ENCODE results near the gene CWF19L1.
"Not testable (repeated sequence)": the region's sequence is repeated elsewhere in the genome, so short reads cannot be mapped to it uniquely, and the experiment has no call there.

The CWF19L1 gene

DNA sequence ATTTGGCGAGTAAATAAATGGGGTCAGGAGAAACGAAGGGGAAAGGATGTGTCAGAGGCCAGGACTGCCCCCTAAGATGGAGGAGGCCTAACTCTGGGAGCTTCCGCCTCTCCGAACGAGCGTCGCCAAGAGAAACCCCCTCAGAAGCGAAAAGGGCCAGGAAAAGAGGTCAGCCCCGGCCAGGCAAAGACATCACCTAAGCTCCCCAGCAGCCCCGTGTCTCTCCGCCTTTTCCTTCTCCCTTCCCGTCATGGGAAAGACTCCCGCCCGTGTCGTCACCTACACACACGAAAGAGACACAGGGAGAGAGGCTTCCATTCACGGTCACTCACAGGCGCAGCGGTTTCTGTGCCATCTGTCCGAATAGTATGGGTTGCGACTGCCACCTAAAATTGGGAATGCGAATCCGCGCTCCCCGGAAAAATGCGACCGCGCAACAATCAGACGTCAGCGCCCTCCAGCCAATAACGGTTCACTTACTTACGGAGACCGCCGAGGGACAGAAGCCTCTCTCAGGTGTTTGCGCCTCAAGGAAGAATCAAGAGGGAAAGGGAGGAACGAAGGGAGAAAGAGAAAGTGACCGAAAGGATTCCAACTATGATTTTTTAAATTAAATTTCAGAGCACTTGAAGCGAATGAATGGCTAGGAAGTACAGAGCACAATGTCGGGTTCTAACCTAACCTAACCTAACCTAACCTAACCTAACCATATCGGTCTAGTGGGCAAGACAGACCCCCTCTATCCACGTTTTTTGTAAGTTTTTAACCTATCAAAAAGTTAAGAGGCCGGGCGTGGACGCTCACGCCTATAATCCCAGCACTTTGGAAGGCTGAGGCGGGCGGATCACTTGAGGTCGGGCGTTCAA is at the start of gene CWF19L1:
TSS of gene CWF19L1 (minus strand) at position 400 of the 866 bp plus-strand sequence. CDS start at position 355, 45 bp downstream.
- Histone ChIP-seq H3K4me3 (peak within 1 kb of the TSS; percentile 85 to 100 (median 98)), H3K27me3 (no peaks in the 10 kb centered on the region), H3K27ac (peak within 1 kb of the TSS; percentile 81 to 93 (median 89)), H3K9me3 (replicated peaks in 1 of 11) (no peaks in the 10 kb centered on the region), H3K4me1 (peaks cover 20 to 26% (median 23%) of the 10 kb centered on the region in 10 experiments), H3K4me2 (peak within 1 kb of the TSS; percentile 81 to 95 (median 90)), H3K9ac (peak within 1 kb of the TSS; percentile 87 to 98 (median 92)), H4K20me1 (peaks cover 0 to 14% (median 0%) of the 10 kb centered on the region in 11 experiments; a peak in 9 of 22 replicates), H3K36me3 (peaks cover 7 to 41% (median 16%) of the 10 kb centered on the region in 11 experiments; a peak in 17 of 22 replicates)
- no peak for TF ChIP-seq Cebpa-rat (IDR thresholded peaks at IDR 0.05)

DNA sequence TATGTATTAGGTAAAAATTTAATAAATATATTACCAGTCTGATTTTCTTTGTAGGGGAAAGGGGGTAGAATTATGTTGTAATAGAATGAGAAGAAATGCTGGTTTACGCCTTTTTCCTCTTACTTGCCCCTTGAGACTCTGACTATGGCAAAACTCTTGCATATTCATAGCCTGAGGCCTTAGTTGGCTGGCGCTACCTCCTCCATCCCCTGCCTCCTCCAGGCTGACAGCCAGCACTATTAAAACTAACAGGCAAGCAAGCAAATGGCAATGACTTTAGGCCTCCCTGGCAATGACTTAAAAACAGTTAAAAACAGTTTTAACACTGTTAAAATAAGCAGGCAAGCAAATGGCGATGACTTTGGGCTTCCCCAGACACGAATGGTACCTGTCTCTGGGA is 48.2 kb upstream of the CWF19L1 start:
- no peak overlapping the region for H3K27ac ChIP-seq
- H3K9me3 ChIP-seq (replicated peaks in 1 of 11) = no peaks in the 10 kb centered on the region
- TF ChIP-seq Cebpa-rat (IDR thresholded peaks at IDR 0.05) = no peak
- H3K27me3 ChIP-seq = no peaks in the 10 kb centered on the region
- H3K4me2 ChIP-seq = no peak overlapping the region
- H4K20me1 ChIP-seq = no peaks in the 10 kb centered on the region
- no peak overlapping the region for H3K9ac ChIP-seq
- no peaks in the 10 kb centered on the region for H3K36me3 ChIP-seq
- no peaks in the 10 kb centered on the region for H3K4me1 ChIP-seq
- no peak overlapping the region for H3K4me3 ChIP-seq

DNA sequence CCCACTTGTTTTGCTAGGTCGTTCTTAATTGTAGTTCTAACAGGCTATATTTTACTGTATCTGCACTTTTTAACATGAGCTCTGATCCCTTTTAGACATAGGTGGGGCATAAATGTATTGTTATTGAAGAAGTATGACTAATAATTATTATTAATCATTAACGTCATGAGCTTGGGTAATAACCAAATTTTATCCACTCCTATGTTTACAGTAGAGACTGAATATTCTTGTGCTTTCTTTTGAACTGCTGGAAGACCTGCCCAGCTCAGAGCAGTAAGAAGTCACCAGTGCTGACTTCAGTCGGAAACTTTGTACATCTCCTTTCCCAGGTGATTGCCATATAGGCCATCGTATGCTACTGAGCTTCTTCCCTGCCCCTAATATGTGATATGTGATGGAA is 43.9 kb upstream of the CWF19L1 start:
- H4K20me1 ChIP-seq = no peaks in the 10 kb centered on the region; a peak in 1 of 22 replicates
- no peak overlapping the region for H3K4me2 ChIP-seq
- H3K27ac ChIP-seq = no peak overlapping the region
- no peak overlapping the region for H3K9ac ChIP-seq
- no peak for TF ChIP-seq Cebpa-rat (IDR thresholded peaks at IDR 0.05)
- H3K4me1 ChIP-seq = no peaks in the 10 kb centered on the region
- no peaks in the 10 kb centered on the region for H3K9me3 ChIP-seq (replicated peaks in 1 of 11)
- H3K36me3 ChIP-seq = no peaks in the 10 kb centered on the region
- no peak overlapping the region for H3K4me3 ChIP-seq
- H3K27me3 ChIP-seq = no peaks in the 10 kb centered on the region

DNA sequence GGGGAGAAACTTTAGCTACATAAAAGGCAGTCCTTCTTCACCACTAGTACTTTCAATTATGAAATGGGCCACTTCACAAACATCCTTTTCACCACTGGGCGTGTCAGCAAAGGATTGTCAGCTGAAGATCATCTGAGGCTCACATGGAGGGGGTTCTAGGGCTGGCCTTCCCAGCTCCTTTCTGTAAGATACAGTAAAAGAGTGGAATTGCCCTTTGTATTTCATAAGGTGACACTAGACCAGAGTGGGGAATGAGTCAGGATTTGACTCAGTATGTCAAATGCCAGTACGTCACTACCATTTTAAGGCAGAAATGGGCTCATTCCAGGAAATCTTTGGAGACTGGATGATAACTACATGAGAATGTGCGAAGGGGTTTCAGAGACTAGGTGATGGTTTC is 40.2 kb upstream of the CWF19L1 start:
- Histone ChIP-seq H3K4me2 (no peak overlapping the region), H3K4me3 (no peak overlapping the region), H3K36me3 (no peaks in the 10 kb centered on the region), H3K4me1 (no peaks in the 10 kb centered on the region), H3K9ac (no peak overlapping the region), H3K27ac (no peak overlapping the region), H3K27me3 (no peaks in the 10 kb centered on the region), H4K20me1 (no peaks in the 10 kb centered on the region; a peak in 1 of 22 replicates), H3K9me3 (replicated peaks in 1 of 11) (no peaks in the 10 kb centered on the region)
- no peak for TF ChIP-seq Cebpa-rat (IDR thresholded peaks at IDR 0.05)

DNA sequence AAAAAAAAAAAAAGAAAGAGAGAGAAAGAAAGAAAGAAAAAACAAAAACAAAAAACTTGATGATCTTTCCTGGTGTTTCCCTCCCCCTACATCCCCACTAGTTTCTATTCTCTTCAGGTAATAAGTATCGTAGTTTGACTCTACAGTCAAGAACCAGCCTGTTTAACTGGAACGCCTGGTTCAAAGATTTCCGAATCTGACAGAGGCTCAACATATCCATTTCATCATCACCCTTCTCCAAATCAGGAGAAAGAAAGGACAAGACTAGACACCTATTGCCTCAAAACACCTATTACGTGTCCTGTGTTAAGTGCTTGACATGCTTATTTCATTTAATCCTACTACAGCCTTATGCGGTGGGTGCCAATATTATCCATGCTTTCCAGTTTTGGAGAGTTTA is 39.4 kb upstream of the CWF19L1 start:
- Histone ChIP-seq H3K4me3 (no peak overlapping the region), H3K4me1 (no peaks in the 10 kb centered on the region), H4K20me1 (no peaks in the 10 kb centered on the region; a peak in 1 of 22 replicates), H3K27me3 (no peaks in the 10 kb centered on the region), H3K27ac (no peak overlapping the region), H3K36me3 (no peaks in the 10 kb centered on the region), H3K4me2 (no peak overlapping the region), H3K9me3 (replicated peaks in 1 of 11) (no peaks in the 10 kb centered on the region), H3K9ac (no peak overlapping the region)
- no peak for TF ChIP-seq Cebpa-rat (IDR thresholded peaks at IDR 0.05)

DNA sequence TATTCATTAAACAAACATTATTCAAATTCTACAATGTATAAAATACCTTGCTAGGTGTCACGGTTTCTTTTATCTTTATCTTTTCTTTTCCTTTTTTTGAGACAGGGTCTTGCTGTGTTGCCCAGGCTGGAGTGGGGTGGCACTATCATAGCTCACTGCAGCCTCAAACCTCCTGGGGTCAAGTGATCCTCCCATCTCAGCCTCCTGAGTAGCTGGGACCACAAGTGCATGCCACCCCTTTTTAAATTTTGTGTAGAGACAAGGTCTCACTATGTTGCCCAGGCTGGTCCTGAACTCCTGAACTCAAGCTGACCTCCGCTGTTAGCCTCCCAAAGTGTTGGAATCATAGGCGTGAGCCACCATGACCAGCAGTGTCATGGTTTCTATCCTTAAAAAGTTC is 37.0 kb upstream of the CWF19L1 start:
- Histone ChIP-seq H3K4me3 (no peak overlapping the region), H3K27ac (no peak overlapping the region), H4K20me1 (no peaks in the 10 kb centered on the region; a peak in 1 of 22 replicates), H3K9ac (no peak overlapping the region), H3K4me1 (no peaks in the 10 kb centered on the region), H3K27me3 (no peaks in the 10 kb centered on the region), H3K9me3 (replicated peaks in 1 of 11) (peaks cover 0 to 14% (median 0%) of the 10 kb centered on the region in 11 experiments; a peak in 7 of 22 replicates), H3K4me2 (no peak overlapping the region), H3K36me3 (no peaks in the 10 kb centered on the region)
- TF ChIP-seq Cebpa-rat (IDR thresholded peaks at IDR 0.05) = no peak

DNA sequence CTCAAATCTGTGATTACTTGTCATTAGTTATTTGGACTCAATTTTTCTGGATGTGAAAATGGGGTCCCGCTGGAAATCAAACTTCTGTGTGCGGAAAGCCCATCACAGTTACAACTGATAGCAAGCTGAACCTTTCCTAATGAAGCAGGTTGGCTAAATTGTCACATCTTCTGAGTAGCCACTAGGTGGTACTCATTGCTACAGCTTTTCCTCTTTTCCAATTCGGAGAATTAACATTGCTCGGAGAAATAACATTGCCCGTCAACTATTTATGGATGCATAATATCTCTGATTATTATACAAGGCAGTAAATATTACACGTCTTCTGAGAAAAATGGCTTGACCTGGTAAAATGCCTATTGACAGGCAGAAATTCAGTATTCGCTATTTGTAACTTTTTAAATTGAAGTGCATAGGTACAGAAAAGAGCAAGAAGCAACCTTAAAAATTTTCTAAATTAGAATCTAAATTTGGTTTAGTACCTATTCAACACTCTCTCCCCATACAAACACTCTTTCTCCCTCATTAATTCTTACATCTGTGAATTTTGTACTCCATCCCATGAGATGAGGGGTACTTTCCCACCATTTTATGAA is 36.4 kb upstream of the CWF19L1 start:
- no peaks in the 10 kb centered on the region for H3K4me1 ChIP-seq
- H3K4me3 ChIP-seq = no peak overlapping the region
- no peaks in the 10 kb centered on the region; a peak in 1 of 22 replicates for H4K20me1 ChIP-seq
- H3K27ac ChIP-seq = no peak overlapping the region
- H3K4me2 ChIP-seq = no peak overlapping the region
- H3K9ac ChIP-seq = no peak overlapping the region
- no peaks in the 10 kb centered on the region for H3K36me3 ChIP-seq
- no peaks in the 10 kb centered on the region for H3K27me3 ChIP-seq
- H3K9me3 ChIP-seq (replicated peaks in 1 of 11) = peaks cover 0 to 14% (median 0%) of the 10 kb centered on the region in 11 experiments; a peak in 7 of 22 replicates
- no peak for TF ChIP-seq Cebpa-rat (IDR thresholded peaks at IDR 0.05)

DNA sequence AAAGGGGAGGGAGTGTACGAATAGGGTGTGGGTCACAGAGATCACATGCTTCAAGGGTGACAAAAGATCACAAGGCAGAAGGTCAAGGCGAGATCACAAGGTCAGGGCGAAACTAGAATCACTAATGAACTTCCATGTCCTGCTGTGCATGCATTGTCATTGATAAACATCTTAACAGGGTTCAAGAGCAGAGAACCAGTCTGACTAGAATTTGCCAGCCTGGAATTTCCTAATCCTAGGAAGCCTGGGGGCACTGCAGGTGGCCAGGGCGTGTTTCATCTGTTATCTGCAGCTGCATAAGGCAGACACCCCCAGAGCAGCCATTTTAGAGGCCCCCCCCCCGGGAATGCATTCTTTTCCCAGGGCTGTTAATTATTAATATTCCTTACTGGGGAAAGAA is 33.7 kb upstream of the CWF19L1 start:
- peaks cover 0 to 14% (median 0%) of the 10 kb centered on the region in 10 experiments; a peak in 4 of 20 replicates for H3K4me1 ChIP-seq
- H4K20me1 ChIP-seq, H3K9ac ChIP-seq, H3K36me3 ChIP-seq, H3K27me3 ChIP-seq, H3K4me2 ChIP-seq, H3K27ac ChIP-seq, H3K4me3 ChIP-seq: not testable (repeated sequence)
- peaks cover 0 to 14% (median 0%) of the 10 kb centered on the region in 11 experiments; a peak in 7 of 22 replicates for H3K9me3 ChIP-seq (replicated peaks in 1 of 11)

DNA sequence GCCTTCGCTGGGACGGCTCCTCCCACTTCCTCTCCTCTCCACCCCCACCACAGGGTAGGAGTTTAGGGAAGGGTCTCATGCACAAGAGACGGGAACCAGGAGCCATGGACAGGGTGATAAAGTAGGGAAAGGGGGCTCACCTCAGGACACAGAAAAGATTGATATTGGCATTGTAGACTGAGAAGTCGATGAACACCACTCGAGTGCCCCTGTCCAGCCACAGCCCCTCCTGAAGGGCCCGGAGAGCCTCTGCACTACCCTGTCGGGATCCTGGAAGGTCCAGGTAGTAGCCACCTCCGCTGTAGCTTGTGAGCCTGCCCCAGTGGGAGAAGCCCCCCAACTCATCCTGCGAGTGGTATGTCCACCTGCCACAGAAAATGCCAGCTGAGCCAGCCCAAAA is 29.8 kb upstream of the CWF19L1 start:
- Histone ChIP-seq H3K4me3 (no peak overlapping the region), H3K4me1 (peaks cover 0 to 29% (median 7%) of the 10 kb centered on the region in 10 experiments; a peak in 13 of 20 replicates), H4K20me1 (no peaks in the 10 kb centered on the region), H3K36me3 (no peaks in the 10 kb centered on the region), H3K4me2 (peak overlapping the region in 3 of 11 experiments; percentile 7 to 74 (median 31); a peak in 5 of 22 replicates), H3K9me3 (replicated peaks in 1 of 11) (peaks cover 0 to 14% (median 0%) of the 10 kb centered on the region in 11 experiments; a peak in 7 of 22 replicates), H3K27ac (no peak overlapping the region), H3K9ac (no peak overlapping the region), H3K27me3 (no peaks in the 10 kb centered on the region)
- TF ChIP-seq Cebpa-rat (IDR thresholded peaks at IDR 0.05) = no peak
